A172 (cell line): Measurements from ENCODE around the gene G6PC2. TPM values are rescaled to one million over a fixed set of nuclear protein-coding genes. Genes with fewer than 3 reads are reported as not detected.
A peak's percentile ranks its signal among the peaks of the same experiment; 100 is the strongest.
"Not testable (repeated sequence)": the region's sequence is repeated elsewhere in the genome, so short reads cannot be mapped to it uniquely, and the experiment has no call there.

Experiments used
- DNase-seq: peaks from one replicate; pipeline ENCODE4 v3.0.0-alpha.2; 2015; ENCODE audit warnings: low spot score
- total RNA-seq: library from RNA; depleted of rRNA; stranded (reverse); fragments of >200 nt; shearing (Covaris generic); gene quantifications from 2 replicates; pipeline ENCODE4 v1.2.3, GENCODE V29; 2014; rRNA removed

The G6PC2 gene
- not detected in 2 replicates for total RNA-seq

- DNase-seq, result no peak
Observed at GRCh38 chr2:168901003-168901402, at the start of gene G6PC2. G6PC2 (plus strand) TSS chr2:168901291; CDS start chr2:168901332, 41 bp downstream.

- DNase-seq, result peak; percentile 76
Observed at GRCh38 chr2:168851674-168852320, 49.3 kb upstream of the G6PC2 start.

- no peak for DNase-seq
Observed at GRCh38 chr2:168852481-168852880, 48.6 kb upstream of the G6PC2 start.

- DNase-seq, result no peak
Observed at GRCh38 chr2:168853471-168853870, 47.6 kb upstream of the G6PC2 start.

GRCh38 chr2:168854651-168855050 lies 46.4 kb upstream of the G6PC2 start:
- DNase-seq, result no peak

- DNase-seq, result no peak
Observed at GRCh38 chr2:168855601-168856000, 45.5 kb upstream of the G6PC2 start.

GRCh38 chr2:168858146-168858545 lies 42.9 kb upstream of the G6PC2 start:
- no peak for DNase-seq

- not testable (repeated sequence) for DNase-seq
Observed at GRCh38 chr2:168867164-168867563, 33.9 kb upstream of the G6PC2 start.

GRCh38 chr2:168870369-168870768 lies 30.7 kb upstream of the G6PC2 start:
- DNase-seq, result not testable (repeated sequence)

- DNase-seq, result not testable (repeated sequence)
Observed at GRCh38 chr2:168870824-168871223, 30.3 kb upstream of the G6PC2 start.

- DNase-seq, result no peak
Observed at GRCh38 chr2:168874368-168875054, 26.6 kb upstream of the G6PC2 start.

- not testable (repeated sequence) for DNase-seq
Observed at GRCh38 chr2:168882163-168882562, 18.9 kb upstream of the G6PC2 start.

- DNase-seq, result peak; percentile 13
Observed at GRCh38 chr2:168884975-168885374, 16.1 kb upstream of the G6PC2 start.

GRCh38 chr2:168889635-168890005 lies 11.5 kb upstream of the G6PC2 start:
- peak; percentile 3 for DNase-seq

- peak; percentile 92 for DNase-seq
Observed at GRCh38 chr2:168890006-168890782, 10.9 kb upstream of the G6PC2 start, which contains the start of gene SPC25. SPC25 (minus strand) TSS chr2:168890430; CDS start chr2:168889519, 911 bp downstream.

GRCh38 chr2:168892327-168892726 lies 8.8 kb upstream of the G6PC2 start:
- no peak for DNase-seq

GRCh38 chr2:168894101-168894500 lies 7.0 kb upstream of the G6PC2 start:
- no peak for DNase-seq

- no peak for DNase-seq
Observed at GRCh38 chr2:168894720-168895119, 6.4 kb upstream of the G6PC2 start.

GRCh38 chr2:168895771-168896170 lies 5.3 kb upstream of the G6PC2 start:
- peak; percentile 10 for DNase-seq

- no peak for DNase-seq
Observed at GRCh38 chr2:168896783-168897182, 4.3 kb upstream of the G6PC2 start.

GRCh38 chr2:168897449-168897848 lies 3.6 kb upstream of the G6PC2 start:
- no peak for DNase-seq

- DNase-seq, result no peak
Observed at GRCh38 chr2:168903888-168904287, 2.8 kb downstream of the G6PC2 start.

GRCh38 chr2:168904358-168904757 lies 3.3 kb downstream of the G6PC2 start:
- DNase-seq, result no peak
